GM23338 (cell line): ENCODE results near the gene OR51G2. TPM values are rescaled to one million over a fixed set of nuclear protein-coding genes. Genes with fewer than 3 reads are reported as not detected.

Experiments used
- ATAC-seq: fragments of 200-7000 bp; cut with Tn5 transposase; 3 replicates; pipeline ENCODE4 v1.9.1; 2020
- DNase-seq: peaks from one replicate; pipeline ENCODE4 v3.0.0-alpha.2; 2015; ENCODE audit warnings: low spot score
- H2AFZ ChIP-seq: fragments of 200-600 bp; sonication (generic); 2 replicates; pipeline ENCODE4 v1.8.0; 2016; ENCODE audit warnings: antibody characterized with exemption, mild to moderate bottlenecking, moderate library complexity
- H3F3A ChIP-seq: fragments of 200-600 bp; sonication (generic); replicated peaks from 2 replicates; pipeline ENCODE4 v1.8.0; 2017; ENCODE audit warnings: antibody characterized with exemption, mixed run types, low read depth
- H3K27ac ChIP-seq: fragments of 200-600 bp; sonication (generic); 2 replicates; pipeline ENCODE4 v1.6.1; 2016; ENCODE audit warnings: low read depth
- H3K27me3 ChIP-seq: fragments of 200-600 bp; sonication (generic); 2 replicates; pipeline ENCODE4 v1.8.0; 2016; ENCODE audit warnings: mild to moderate bottlenecking, mixed run types, moderate library complexity; ENCODE audit not compliant: insufficient read depth
- H3K36me3 ChIP-seq: fragments of 200-600 bp; sonication (generic); 2 replicates; pipeline ENCODE4 v1.8.0; 2016; ENCODE audit warnings: mild to moderate bottlenecking; ENCODE audit not compliant: insufficient read depth
- H3K4me1 ChIP-seq: fragments of 200-600 bp; sonication (generic); 2 replicates; pipeline ENCODE4 v1.8.0; 2016; ENCODE audit warnings: mild to moderate bottlenecking, moderate library complexity; ENCODE audit not compliant: insufficient read depth
- H3K4me2 ChIP-seq: fragments of 200-600 bp; sonication (generic); 2 replicates; pipeline ENCODE4 v1.7.1; 2017; ENCODE audit warnings: mixed run types
- H3K4me3 ChIP-seq: fragments of 200-600 bp; sonication (generic); 2 replicates; pipeline ENCODE4 v1.6.1; 2016; ENCODE audit warnings: mixed run types
- H3K79me2 ChIP-seq: fragments of 200-600 bp; sonication (generic); replicated peaks from 2 replicates; pipeline ENCODE4 v1.8.0; 2017; ENCODE audit warnings: mild to moderate bottlenecking; ENCODE audit not compliant: insufficient read depth
- H3K9me2 ChIP-seq: fragments of 200-600 bp; sonication (generic); 2 replicates; pipeline ENCODE4 v1.8.0; 2017; ENCODE audit not compliant: insufficient read depth
- H4K20me1 ChIP-seq: fragments of 200-600 bp; sonication (generic); replicated peaks from 2 replicates; pipeline ENCODE4 v1.8.0; 2017; ENCODE audit warnings: mild to moderate bottlenecking; ENCODE audit not compliant: insufficient read depth
- H3K27ac Mint-ChIP-seq: 2 replicates; pipeline ENCODE4 v1.8.0; 2020; ENCODE audit warnings: inconsistent platforms, mild to moderate bottlenecking, moderate library complexity, mixed read lengths
- H3K27me3 Mint-ChIP-seq: 3 replicates; pipeline ENCODE4 v1.8.0; 2022; ENCODE audit warnings: low read depth, mild to moderate bottlenecking, moderate library complexity, mixed read lengths, inconsistent platforms; ENCODE audit not compliant: insufficient read depth, poor library complexity
- H3K36me3 Mint-ChIP-seq: 3 replicates; pipeline ENCODE4 v1.8.0; 2021; ENCODE audit warnings: low read depth, mild to moderate bottlenecking, inconsistent platforms, moderate library complexity, mixed read lengths
- H3K4me1 Mint-ChIP-seq: 3 replicates; pipeline ENCODE4 v1.8.0; 2020; ENCODE audit warnings: mild to moderate bottlenecking, inconsistent platforms, mixed read lengths
- H3K4me3 Mint-ChIP-seq: 3 replicates; pipeline ENCODE4 v1.8.0; 2021; ENCODE audit warnings: moderate library complexity, mild to moderate bottlenecking, inconsistent platforms, mixed read lengths
- H3K9me3 Mint-ChIP-seq: 3 replicates; pipeline ENCODE4 v1.8.0; 2020; ENCODE audit warnings: moderate library complexity, mild to moderate bottlenecking, inconsistent platforms, mixed read lengths
- CTCF ChIP-seq, 2 experiments: fragments of 200-600 bp in 1 of 2; sonication (generic) in 1 of 2; conservative IDR thresholded peaks; 2 replicates each; pipeline versions ENCODE4 v1.5.1 to v1.6.1; 2016 to 2017; ENCODE audit warnings: antibody characterized with exemption in 2 of 2, low read depth in 2 of 2, mild to moderate bottlenecking in 2 of 2, moderate library complexity in 1 of 2
- EZH2 ChIP-seq: fragments of 200-600 bp; sonication (generic); IDR thresholded peaks from one replicate; pipeline ENCODE4 v1.8.0; 2017; ENCODE audit warnings: antibody characterized with exemption, mild to moderate bottlenecking, low read depth; ENCODE audit not compliant: unreplicated experiment
- JUNB ChIP-seq: IDR thresholded peaks from one replicate; pipeline ENCODE4 v1.6.1; 2016; ENCODE audit warnings: antibody characterized with exemption; ENCODE audit not compliant: unreplicated experiment
- NANOG ChIP-seq: IDR thresholded peaks from 2 replicates; pipeline ENCODE4 v1.6.1; 2016; ENCODE audit warnings: antibody characterized with exemption, borderline replicate concordance
- POLR2AphosphoS5 ChIP-seq: IDR thresholded peaks from 2 replicates; pipeline ENCODE4 v1.6.1; 2016; ENCODE audit warnings: antibody characterized with exemption, low read depth
- REST ChIP-seq: IDR thresholded peaks from one replicate; pipeline ENCODE4 v1.6.1; 2018; ENCODE audit warnings: antibody characterized with exemption; ENCODE audit not compliant: unreplicated experiment
- ZNF114 ChIP-seq: fragments of 250-450 bp; sonication (Bioruptor Pico); IDR thresholded peaks from 2 replicates; pipeline ENCODE4 v1.5.0; 2020; ENCODE audit warnings: mild to moderate bottlenecking, moderate library complexity
- ZNF331 ChIP-seq: fragments of 250-450 bp; sonication (Bioruptor Pico); IDR thresholded peaks from 2 replicates; pipeline ENCODE4 v1.5.0; 2020; ENCODE audit warnings: low read depth, mild to moderate bottlenecking, moderate library complexity
- ZNF462 ChIP-seq: fragments of 250-450 bp; sonication (Bioruptor Pico); IDR thresholded peaks from 2 replicates; pipeline ENCODE4 v1.5.0; 2020; ENCODE audit warnings: mild to moderate bottlenecking, moderate library complexity
- polyA plus RNA-seq: library from polyadenylated mRNA; unstranded; fragments of >200 nt; fragmentation: Nextera tagmentation; extraction: Ambion mirVana; gene quantifications from 2 replicates; pipeline ENCODE4 v1.2.1, GENCODE V29; 2016
- total RNA-seq: library from RNA; depleted of rRNA; stranded (reverse); fragments of >200 nt; shearing (Covaris generic); gene quantifications from 2 replicates; pipeline ENCODE4 v1.2.3, GENCODE V29; 2014

OR51G2 gene
- total and polyA plus RNA-seq, 2 experiments from 2014 or later, result not detected

GRCh38 chr11:4932751-4933150 is 13.6 kb upstream of the OR51G2 start (continued):
- no peak for TF ChIP-seq REST
- no peak for TF ChIP-seq ZNF462 (CRISPR knock-in tag)

GRCh38 chr11:4926608-4927007 is 7.5 kb upstream of the OR51G2 start:
- no peaks in the 10 kb centered on the region for H3K79me2 ChIP-seq
- ATAC-seq (no peak), DNase-seq (no peak)
- H3K27me3 ChIP-seq, result no peaks in the 10 kb centered on the region
- H3K4me3 ChIP-seq, result no peak overlapping the region
- Mint-ChIP-seq H3K4me3 (no peak overlapping the region), H3K4me1 (no peaks in the 10 kb centered on the region), H3K27me3 (peaks cover 1% of the 10 kb centered on the region), H3K9me3 (no peaks in the 10 kb centered on the region), H3K27ac (no peak overlapping the region), H3K36me3 (no peaks in the 10 kb centered on the region)
- no peak overlapping the region for H3K4me2 ChIP-seq
- no peaks in the 10 kb centered on the region for H4K20me1 ChIP-seq
- H3F3A ChIP-seq, result no peaks in the 10 kb centered on the region
- H3K27ac ChIP-seq, result no peak overlapping the region
- no peaks in the 10 kb centered on the region for H3K9me2 ChIP-seq
- H3K4me1 ChIP-seq, result no peaks in the 10 kb centered on the region
- H3K36me3 ChIP-seq, result no peaks in the 10 kb centered on the region
- no peak overlapping the region for H2AFZ ChIP-seq
- TF ChIP-seq EZH2 (no peak), ZNF114 (CRISPR knock-in tag) (no peak), CTCF (conservative IDR thresholded peaks at IDR 0.05; ENCODE audit: low read depth in 2 of 2) (no peak), NANOG (no peak), REST (no peak), JUNB (no peak), POLR2AphosphoS5 (no peak), ZNF331 (no peak)
